AG08395 (cell line): Measurements from ENCODE around the gene STRN3.
"Not testable (repeated sequence)": the region's sequence is repeated elsewhere in the genome, so short reads cannot be mapped to it uniquely, and the experiment has no call there.

Experiments used
- DNase-seq: peaks from one replicate; pipeline ENCODE4 v3.0.0; 2012; ENCODE audit warnings: mixed read lengths, low spot score

The STRN3 gene

DNA sequence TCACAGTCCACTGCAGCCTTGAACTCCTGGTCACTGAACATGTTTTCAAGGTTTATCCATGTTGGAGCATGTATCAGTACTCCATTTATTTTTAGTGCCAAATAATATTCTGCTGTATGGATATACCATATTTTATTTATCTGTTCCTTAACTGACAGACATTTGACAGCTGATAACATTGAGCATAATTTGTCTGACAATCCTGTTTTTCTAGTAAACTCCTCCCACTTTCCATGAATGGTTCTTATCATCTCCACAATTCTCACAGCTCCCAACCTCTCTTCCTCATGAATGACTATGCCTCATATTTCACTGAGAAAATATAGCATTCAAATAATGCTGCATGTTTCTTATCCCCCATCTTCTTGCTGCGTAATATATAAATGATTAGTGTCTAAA is 118.5 kb downstream of the STRN3 start:
- DNase-seq: no peak

DNA sequence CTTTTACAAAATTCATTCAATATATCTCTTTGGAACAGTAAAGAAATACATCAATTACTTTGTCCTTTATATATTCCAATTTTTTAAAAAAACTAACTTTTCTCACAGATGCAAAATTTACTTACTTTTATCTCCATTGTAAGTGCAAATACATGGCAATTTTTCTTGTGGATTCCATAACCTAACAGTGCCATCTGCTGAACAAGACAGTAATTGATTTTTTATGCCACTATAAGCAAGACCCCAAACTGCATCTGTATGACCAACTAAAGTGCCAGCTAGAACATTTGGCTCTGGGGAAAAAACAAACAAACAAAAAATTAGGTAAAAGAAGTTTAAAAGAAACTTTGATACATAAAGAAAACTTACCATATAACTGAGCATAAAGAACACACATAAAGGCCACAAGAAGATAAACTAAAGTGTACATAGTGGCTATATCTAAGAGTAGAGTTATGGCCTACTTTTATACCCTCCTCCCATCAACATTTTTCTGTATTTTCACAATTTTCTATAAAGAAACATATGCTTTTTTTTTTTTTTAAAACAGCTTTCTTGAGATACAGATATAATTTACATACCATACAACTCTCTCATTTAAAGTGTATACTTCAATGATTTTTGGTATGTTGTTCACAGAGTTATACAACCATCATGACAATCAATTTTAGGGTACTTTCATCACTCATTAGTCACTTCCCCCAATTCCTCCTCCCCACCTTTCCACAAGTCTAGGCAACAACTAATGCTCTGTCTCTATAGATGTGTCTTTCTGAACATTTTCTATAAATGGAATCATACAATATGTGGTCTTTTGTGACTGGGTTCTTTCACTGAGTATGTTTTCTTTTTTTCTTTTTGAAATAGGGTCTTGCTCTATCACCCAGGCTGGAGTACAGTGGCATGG is 119.2 kb downstream of the STRN3 start:
- DNase-seq: no peak

DNA sequence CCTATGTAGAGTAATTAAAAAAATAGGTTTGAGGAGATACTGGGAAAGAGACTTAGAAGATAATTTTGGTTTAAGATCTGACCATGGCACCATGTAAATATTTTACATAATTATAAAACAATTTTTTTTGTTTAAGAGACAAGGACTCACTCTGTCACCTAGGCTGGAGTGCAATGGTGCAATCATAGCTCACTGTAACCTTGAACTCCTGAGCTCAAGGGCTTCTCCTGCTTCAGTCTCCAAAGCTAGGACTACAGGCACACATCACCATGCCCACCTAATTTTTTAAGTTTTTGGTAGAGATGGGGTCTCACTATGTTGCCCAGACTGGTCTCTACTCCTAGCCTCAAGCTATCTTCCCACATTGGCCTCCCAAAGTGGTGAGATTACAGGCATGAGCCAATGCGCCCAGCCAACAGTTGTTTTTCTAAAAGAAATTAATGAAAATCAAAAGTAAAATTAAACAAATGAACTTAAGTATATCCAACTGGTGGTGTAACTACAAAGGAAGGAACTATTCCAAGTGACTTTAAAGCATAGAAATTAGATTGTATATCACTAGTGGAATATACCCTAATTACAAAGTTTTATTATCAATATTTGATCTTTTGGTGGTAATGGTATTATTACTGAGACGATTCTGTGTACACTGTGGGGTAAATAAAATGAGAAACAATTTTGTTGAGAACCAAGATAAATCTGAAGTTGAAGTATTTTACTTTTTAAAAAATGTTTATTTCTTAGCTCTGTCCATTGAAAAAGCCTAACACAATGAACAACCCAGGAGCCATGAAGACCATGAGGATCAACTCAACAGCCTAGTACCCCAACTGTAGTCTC is 122.7 kb downstream of the STRN3 start:
- DNase-seq: no peak

DNA sequence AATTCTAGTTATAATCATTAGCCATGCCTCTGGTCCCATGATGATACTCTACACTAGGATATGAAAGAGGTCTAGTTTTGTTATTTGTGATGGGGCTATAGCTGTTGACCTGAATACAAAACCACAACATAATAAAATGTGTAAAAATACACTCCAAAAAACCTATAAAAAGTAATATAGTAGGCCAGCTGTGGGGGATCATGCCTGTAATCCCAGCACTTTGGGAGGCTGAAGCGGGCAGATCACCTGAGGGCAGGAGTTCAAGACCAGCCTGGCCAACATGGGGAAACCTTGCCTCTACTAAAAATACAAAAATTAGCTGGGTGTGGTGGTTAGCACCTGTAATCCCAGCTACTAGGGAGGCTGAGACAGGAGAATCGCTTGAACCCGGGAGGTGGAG is 129.1 kb downstream of the STRN3 start:
- not testable (repeated sequence) for DNase-seq

DNA sequence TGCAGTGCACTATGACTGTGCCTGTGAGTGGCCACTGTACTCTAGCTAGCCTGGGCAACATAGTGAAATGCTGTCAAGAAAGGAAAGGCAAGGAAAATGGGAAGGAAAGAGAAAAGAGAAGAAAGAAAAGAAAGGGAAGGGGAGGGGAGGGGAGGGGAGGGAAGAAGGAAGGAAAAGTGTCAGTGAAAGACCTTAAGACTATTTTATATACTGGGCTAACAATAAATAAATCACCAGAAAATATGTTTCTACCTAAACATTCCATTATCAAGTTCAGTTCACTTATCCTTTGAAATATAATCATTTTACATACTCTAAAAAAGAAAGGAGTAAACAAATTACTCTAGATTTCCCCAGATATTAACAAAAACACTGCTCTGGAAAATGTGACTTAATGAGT is 129.7 kb downstream of the STRN3 start:
- no peak for DNase-seq

DNA sequence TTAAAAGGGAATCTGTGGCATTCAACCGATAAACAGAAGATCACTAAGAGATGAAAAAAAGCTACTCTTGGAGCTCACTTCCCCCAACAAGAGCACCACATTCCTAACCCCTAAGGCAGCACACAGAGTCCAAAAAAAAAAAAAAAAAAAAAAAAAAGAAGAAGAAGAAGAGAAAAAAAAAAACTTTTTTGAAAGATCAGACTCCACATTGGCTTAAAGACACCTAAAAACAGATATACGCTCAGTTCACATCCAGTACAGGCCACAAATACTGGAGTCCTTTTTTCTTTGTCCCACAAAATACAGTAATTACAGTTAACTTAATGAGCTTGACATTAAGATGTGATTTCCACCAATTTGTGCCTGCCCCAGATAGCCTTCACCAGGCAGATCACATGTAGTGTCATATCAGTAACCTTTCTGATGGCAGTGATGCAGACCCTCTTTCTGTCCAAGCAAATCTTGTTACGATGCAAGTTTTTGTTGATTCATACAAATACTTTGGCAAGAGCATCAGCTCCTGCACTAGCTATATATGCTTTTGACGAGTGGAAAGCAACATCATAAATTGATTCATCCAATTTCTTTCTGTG is 131.2 kb downstream of the STRN3 start:
- DNase-seq: no peak

DNA sequence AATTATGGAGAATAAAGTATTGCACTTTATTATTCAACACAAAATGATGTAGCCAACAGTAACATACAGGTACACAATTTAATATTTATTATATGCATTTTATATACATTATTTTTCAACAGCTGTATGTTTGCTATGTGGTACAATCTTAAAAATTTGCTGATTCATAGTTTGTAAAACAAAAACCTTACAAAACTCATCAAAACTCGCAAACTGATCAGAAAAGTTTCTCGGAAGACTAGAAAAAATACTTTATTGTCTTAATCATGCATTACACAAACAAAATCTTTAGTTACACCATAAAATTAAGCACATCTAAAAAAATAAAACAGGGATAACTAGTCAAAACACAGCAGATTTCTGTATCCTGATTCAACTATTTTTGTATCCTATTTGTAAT is 132.4 kb downstream of the STRN3 start:
- DNase-seq: no peak

DNA sequence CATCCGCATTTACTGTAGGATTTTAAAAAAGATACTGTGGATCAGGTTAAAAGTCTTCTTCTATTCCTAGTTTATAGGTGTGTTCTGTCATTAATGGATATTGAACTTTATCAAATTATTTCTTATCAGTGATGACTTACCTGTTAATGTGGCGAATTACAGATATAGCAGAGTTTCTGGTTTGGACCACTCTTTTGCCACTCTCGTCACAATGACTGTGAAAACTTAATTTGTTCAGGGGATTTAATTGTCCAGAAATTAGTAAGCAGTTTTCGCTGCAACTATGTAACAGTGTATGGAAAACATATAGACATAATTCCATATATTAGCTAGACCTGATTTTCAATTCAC is 137.0 kb downstream of the STRN3 start:
- no peak for DNase-seq

DNA sequence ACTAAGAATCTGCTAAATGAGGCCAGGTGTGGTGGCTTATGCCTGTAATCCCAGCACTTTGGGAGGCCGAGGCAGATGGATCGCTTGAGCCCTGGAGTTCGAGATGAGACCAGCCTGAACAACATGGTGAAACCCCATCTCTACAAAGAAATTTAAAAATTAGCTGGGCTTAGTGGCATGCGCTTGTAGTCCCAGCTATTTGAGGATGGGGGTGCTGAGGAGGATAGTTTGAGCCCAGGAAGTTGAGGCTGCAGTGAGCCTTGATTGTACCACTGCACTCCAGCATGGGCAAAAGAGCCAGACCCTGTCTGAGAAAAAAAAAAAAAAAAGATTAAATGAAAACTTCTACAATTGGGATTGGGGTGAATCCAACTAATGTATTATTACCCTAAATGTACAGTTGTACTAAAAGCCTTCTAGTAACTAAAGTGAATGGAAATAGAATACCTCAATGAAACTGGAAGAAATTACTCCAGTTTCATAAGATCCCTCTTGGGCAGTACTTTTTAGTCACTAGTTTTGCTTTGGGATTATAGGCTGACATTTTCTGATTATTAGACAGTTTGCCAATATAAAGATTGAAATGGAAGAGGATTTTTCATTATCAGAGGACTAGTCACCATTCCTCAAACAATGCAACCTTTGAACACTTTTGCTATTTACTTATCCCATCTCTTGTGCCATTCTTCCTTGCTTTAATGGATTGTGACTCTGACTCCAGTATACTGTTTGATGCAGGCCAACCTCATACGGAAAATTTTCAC is 137.5 kb downstream of the STRN3 start:
- DNase-seq: no peak

DNA sequence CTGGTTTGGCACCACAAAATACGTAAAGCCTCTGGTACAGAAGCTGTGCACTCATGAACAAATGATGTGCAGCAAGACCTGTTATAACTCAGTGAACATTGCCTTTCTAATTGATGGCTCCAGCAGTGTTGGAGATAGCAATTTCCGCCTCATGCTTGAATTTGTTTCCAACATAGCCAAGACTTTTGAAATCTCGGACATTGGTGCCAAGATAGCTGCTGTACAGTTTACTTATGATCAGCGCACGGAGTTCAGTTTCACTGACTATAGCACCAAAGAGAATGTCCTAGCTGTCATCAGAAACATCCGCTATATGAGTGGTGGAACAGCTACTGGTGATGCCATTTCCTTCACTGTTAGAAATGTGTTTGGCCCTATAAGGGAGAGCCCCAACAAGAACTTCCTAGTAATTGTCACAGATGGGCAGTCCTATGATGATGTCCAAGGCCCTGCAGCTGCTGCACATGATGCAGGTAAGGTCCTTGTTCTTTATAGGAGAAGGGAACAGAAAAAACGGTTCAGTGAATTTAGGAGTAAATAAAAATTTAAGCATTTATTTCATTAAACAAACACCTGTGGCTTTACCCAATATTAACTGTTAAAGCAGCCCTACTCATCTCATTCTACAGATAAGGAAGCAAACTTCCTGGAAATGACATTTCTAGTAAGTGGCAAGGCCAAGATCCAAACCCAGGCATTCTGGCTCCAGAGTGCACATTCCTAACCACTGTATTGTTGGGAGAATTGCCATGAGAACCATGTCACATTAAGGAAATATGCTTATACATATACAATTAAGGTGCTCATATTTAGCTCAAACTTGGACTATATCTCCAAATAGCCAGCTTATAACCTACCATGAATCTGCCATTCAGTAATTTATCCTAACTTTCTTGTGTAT is 140.1 kb downstream of the STRN3 start:
- no peak for DNase-seq

DNA sequence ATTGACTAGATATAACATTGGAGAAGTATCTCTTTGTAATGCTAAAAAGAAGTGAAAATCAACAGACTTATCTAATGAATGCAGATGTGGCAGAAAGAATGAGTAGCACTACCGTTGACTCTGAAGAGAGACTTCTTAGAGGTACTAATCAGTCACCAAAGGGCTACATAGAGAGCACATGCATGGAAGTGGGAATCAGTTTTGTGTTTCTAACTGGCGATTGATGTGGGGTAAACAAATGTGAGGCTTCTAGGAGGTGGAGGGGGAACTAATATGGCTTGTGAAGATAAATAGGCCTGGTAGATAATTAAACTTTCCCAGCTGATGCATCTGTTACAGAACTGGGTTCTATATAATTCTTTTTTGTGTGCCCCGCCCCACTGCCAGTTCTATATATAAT is 141.3 kb downstream of the STRN3 start:
- no peak for DNase-seq

DNA sequence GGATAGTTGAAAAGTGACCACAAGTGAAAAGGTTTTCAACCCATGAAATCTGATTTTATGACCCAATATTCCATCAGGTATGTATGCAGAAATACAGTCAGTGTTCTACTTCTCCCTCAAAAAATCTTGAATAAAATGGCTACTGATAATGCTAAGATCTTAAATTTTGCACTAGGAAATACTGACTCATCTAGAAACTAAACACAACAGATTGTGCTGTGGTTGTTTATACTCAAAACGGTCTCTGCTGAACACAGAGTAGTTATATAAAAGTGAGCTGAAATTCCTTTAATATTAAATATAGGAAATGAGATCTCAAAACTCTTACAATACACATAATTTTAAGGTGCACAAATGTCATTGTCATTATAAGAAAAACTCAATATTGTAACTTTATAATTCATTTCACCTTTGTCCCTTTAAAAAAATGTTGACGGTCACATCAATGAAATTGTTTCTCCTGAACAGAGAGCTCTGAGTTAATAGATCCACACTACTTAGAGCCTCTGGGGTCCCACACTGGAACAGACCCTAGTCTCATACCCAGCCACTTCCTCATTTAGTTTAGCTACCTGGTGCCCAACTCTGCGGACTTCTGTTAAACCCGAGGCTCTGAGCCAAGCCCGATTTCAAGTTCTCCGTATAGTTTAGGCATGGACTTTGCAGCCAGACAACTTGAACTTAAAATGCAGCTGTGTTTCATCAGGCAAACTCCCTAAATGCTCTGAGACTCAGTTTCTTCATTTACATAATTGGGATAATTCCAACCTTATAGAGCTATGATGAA is 142.5 kb downstream of the STRN3 start:
- no peak for DNase-seq

DNA sequence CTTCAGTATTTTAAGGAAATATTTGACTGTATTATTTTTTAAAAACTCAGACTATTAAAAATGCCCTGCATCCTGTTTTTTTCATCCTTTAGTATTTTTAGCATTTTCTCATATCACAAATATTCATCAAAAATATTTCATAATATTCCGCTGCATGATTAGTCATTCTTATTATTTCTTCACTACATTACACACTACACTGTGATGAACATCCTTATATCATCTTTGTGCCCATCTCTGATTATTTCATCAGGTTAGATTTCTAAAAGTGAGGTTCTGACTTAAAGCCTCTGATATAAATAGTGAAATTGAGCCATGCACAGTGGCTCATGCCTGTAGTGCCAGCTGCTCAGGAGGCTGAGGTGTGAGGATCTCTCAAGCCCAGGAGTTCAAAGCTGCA is 143.7 kb downstream of the STRN3 start:
- no peak for DNase-seq

DNA sequence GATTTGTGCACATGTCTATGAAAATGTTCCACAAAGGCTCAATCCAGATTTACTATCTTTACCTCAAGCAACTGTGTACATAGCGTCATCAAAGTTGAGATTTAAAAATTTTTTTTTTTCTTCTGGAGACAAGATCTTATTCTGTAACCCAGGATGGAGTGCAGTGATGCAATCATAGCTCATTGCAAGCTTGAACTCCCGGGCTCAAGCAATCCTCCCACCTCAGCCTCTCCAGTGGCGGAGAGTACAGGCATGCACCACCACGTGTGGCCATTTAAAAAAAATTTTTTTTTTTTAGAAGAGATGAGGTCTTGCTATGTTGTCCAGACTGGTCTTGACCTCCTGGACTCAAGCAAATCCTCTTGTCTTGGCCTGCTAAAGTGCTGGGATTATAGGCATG is 149.5 kb downstream of the STRN3 start:
- no peak for DNase-seq

DNA sequence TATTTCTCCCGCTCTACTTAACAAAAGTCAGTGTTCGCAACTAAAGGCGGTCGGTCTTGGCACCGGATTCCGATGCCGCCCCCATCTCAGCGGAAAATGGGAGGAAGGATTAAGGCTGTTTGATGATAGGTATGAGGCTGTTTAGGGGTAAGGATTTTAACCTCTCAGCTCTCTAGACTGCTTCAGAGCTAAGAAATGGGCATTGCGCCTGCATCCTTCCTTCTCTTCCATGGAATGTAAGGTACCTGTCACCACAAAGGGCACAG is 150.5 kb downstream of the STRN3 start:
- DNase-seq: no peak

DNA sequence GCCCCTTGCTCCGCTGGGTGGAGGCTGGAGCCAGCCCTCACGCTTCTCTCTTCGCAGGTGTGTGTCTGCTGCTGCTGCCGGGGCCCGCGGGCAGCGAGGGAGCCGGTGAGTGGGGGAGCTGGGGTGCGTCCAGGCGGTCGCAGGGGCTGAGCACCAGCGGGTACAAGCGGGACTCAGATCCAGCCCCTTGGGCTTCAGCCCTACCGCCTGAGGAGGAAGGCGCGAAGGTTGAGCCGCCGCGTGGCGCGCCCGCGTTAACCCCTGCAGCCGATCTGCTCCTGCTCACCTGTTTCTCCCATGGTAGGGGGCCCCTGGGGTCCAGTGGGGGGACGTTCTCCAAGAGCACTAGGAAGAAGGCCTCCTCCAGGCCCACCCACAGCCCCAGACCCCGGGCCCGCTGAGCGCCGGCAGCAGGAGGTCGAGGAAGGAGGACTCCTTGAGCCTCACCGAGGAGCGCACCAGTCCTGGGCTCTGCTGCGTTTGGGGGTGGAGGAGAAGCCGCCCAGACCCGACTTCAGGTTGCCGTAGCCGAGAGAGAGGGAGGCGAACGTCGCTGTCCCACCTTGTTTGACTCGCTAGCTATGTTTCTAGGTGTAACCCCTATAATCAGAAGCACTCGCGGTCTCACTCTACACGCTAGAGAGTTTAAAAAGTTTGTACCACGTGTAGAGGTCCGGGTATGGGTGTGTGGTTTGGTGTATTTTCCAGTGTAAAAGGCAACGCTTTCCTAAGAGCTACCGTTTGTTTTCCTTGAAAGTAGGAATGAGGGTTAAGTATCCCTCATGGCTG is 151.0 kb downstream of the STRN3 start:
- no peak for DNase-seq

DNA sequence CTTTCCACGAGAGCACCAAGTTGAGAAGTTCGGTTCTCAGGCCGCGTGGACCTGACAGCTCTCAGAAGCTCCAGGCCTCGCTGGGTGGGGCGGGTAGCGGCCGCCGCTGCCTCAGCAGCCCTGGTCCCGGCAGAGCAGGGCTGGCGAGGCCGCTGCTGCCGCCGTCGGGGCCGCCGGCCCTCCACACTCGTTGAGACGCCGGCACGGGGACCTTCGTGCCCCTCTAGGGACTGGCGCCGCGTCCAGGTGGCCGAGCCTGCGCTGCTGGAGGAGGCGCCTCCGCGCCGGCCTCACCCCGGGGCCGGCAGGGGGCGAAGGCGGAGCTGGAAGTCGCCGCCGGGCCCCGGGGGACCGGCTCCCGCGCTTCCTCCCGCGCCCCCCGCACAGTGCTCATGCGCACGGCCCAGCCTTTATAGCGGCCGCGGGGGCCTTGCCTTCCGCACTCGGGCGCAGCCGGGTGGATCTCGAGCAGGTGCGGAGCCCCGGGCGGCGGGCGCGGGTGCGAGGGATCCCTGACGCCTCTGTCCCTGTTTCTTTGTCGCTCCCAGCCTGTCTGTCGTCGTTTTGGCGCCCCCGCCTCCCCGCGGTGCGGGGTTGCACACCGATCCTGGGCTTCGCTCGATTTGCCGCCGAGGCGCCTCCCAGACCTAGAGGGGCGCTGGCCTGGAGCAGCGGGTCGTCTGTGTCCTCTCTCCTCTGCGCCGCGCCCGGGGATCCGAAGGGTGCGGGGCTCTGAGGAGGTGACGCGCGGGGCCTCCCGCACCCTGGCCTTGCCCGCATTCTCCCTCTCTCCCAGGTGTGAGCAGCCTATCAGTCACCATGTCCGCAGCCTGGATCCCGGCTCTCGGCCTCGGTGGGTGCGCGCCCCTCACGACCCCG is 151.8 kb downstream of the STRN3 start, which contains the start of gene COCH:
Gene COCH, plus strand, starts transcription at position 440 of the 879 bp plus-strand sequence. Its CDS starts 380 bp downstream, at position 820.
- DNase-seq: no peak

DNA sequence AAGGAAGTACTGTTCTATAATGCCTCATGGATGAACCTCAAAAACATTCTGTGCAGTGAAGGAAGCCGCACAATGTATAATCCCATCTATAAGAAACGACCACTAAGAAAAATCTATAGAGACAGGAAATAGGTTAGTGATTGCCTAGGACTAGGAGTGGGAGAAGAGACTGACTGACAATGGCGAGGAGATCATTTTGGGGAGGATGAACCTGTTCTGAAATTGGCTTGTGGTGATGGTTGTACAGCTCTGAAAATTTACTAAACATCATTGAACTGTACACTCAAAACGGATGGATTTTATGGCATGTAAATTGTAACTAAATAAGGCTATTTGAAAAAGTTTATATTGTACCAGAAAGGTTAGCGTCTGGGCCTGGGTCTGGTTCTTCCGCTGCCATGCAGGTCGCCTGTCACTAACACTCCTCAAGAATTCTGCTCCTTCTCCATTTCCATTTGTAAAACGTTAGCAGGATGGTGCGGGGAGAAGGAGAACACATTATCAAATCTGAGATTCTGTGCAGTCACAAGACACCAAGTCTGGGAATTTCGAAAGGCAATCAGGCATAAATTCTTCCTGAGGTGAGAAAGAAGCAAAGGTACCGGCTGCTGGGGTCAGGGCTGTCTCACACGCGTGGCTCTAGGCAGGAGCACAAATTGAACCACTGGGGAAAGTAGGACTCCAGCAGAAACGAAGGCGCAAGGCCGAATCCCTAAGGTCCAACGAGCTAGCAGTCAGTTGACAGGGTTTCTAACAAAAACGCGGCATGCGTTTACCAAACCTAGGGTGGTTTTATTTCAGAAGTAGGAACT is 152.7 kb downstream of the STRN3 start:
- DNase-seq: no peak
